HG03196 (cell line): Measurements from ENCODE around the gene TIGD3.
"Not testable (repeated sequence)": the region's sequence is repeated elsewhere in the genome, so short reads cannot be mapped to it uniquely, and the experiment has no call there.

Experiments used
- ATAC-seq: cut with Tn5 transposase; IDR thresholded peaks from one replicate; pipeline ENCODE4 v1.9.1; 2021; ENCODE audit not compliant: unreplicated experiment

Gene TIGD3

GRCh38 chr11:65323813-65324212, 30.7 kb upstream of the TIGD3 start:
- ATAC-seq = no peak

GRCh38 chr11:65325435-65325834, 29.1 kb upstream of the TIGD3 start:
- ATAC-seq = no peak

GRCh38 chr11:65327021-65327420, 27.5 kb upstream of the TIGD3 start:
- no peak for ATAC-seq

GRCh38 chr11:65329478-65329877, 25.1 kb upstream of the TIGD3 start:
- no peak for ATAC-seq

GRCh38 chr11:65329944-65330403, 24.6 kb upstream of the TIGD3 start:
- ATAC-seq = no peak

GRCh38 chr11:65330544-65330943, 24.0 kb upstream of the TIGD3 start:
- ATAC-seq = no peak

GRCh38 chr11:65332591-65332990, 22.0 kb upstream of the TIGD3 start:
- ATAC-seq = not testable (repeated sequence)

GRCh38 chr11:65334696-65335295, 19.8 kb upstream of the TIGD3 start:
- ATAC-seq = no peak

- ATAC-seq = no peak
Observed at GRCh38 chr11:65338676-65339075, 15.9 kb upstream of the TIGD3 start.

GRCh38 chr11:65340226-65340625, 14.3 kb upstream of the TIGD3 start:
- no peak for ATAC-seq

- ATAC-seq = no peak
Observed at GRCh38 chr11:65341856-65342255, 12.7 kb upstream of the TIGD3 start.

- ATAC-seq = no peak
Observed at GRCh38 chr11:65351511-65351910, 3.0 kb upstream of the TIGD3 start.

GRCh38 chr11:65352783-65353182, 1.8 kb upstream of the TIGD3 start:
- no peak for ATAC-seq

GRCh38 chr11:65353376-65353775, 1.2 kb upstream of the TIGD3 start:
- ATAC-seq = no peak

GRCh38 chr11:65353900-65354264, 669 bp upstream of the TIGD3 start:
- no peak for ATAC-seq

- peak; percentile 14 for ATAC-seq
Observed at GRCh38 chr11:65355013-65355775, 643 bp downstream of the TIGD3 start.

- no peak for ATAC-seq
Observed at GRCh38 chr11:65355776-65356393, 1.3 kb downstream of the TIGD3 start.

GRCh38 chr11:65356394-65356972, 1.9 kb downstream of the TIGD3 start:
- no peak for ATAC-seq

GRCh38 chr11:65357856-65358356, 3.4 kb downstream of the TIGD3 start:
- no peak for ATAC-seq

- no peak for ATAC-seq
Observed at GRCh38 chr11:65362320-65362931, 7.9 kb downstream of the TIGD3 start.

GRCh38 chr11:65362966-65363365, 8.4 kb downstream of the TIGD3 start:
- ATAC-seq = no peak
